ENCODE results near the gene CFAP141.

Gene CFAP141

DNA sequence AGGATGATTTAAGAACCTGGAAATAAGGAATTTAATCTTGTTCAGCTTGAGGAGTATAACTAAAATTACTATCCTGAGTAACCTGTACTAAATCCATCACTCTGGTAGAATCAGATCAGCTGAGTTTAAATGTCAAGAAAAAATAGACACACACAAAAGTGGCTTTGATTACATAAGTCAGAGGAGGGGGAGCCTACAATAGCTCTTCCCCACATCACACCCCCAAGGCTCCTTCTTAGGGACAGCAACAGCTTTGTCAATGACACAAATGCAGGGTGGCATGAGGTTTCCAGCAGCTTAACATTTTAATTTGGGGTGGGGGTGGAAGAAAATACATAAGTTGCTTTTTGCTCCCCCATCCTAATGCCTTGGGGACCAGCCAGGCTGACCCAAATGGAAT lies 38.7 kb downstream of the CFAP141 start:
- no peak for DNase-seq

GRCh38 chr1:154166207-154166606 lies 39.9 kb downstream of the CFAP141 start:
- no peak for DNase-seq

DNA sequence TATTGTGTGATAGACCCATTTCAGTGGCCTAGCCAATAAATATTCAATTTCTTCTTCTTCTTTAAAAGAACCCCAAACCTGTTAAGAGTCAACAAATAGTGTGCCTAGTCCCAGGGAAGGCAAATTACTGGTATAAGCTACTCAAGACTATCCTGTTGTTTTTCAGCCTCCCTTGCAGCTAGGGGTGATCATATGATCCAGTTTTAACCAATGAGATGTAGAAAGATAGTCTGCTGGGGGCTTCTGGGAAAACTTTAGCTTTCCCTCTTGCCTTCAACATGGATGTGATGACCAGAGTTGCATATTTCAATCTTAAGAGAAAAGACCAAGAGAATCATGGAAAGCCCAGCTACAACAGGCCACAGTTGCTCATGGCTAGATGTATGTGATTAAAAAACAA lies 46.6 kb downstream of the CFAP141 start:
- DNase-seq: no peak

GRCh38 chr1:154158307-154159125 lies 47.6 kb downstream of the CFAP141 start:
- no peak for DNase-seq

GRCh38 chr1:154157520-154158306 lies 48.4 kb downstream of the CFAP141 start:
- no peak for DNase-seq

DNA sequence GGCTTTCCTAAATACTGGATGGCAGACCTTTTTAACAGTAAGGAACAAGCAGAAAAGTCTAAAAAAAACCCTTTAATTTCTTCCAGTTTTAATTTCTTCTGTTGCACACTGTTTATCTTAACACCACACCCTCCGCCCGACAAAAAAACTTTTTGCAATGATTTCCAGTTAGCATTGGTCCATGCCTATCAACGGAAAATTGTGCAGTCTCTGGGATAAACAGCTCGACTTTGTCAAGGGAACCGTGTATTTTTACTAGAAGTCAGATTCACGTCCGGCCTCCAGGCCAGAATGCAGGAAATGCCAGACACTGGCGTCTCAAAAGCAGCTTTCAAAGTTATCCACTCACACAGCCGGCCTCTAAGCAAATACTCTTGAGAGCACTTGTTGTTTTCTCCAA lies 50.9 kb downstream of the CFAP141 start:
- DNase-seq: no peak

GRCh38 chr1:154154534-154155191 lies 51.5 kb downstream of the CFAP141 start, which contains the start of gene NUP210L:
NUP210L (minus strand) TSS chr1:154155073.
- no peak for DNase-seq

DNA sequence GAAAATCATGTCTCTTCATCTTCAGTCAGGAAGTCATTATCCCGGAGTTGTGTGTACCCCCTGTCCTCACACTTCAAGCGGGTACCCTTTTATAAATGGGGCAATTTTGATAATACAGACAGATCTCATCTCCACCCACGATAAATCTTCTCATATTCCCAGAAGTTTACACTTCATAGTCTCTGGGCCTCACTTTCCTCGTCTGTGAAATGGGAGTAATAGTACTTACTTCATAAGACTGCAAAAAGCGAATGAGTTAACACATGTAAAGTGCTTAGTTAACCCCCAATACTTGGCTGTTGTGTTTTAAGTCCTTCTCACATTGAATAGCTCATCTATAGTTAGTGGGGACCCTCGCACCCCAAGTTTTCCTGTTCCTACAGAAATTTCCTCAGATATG lies 52.1 kb downstream of the CFAP141 start:
- DNase-seq: no peak

- DNase-seq: no peak
Observed at GRCh38 chr1:154151311-154151710, 54.8 kb downstream of the CFAP141 start.
